ENCODE results near the gene KCNH1.
"Not testable (repeated sequence)": the region's sequence is repeated elsewhere in the genome, so short reads cannot be mapped to it uniquely, and the experiment has no call there.

The KCNH1 gene

DNA sequence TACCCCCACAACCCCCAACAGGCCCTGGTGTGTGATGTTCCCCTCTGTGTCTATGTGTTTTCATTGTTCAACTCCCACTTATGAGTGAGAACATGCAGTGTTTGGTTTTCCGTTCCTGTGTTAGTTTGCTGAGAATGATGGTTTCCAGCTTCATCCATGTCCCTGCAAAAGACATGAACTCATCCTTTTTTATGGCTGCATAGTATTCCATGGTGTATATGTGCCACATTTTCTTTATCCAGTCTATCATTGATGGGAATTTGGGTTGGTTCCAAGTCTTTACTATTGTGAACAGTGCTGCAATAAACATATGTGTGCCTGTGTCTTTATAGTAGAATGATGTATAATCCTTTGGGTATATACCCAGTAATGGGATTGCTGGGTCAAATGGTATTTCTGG, 122.8 kb downstream of the KCNH1 start:
- DNase-seq (ENCODE audit: low read depth), result not testable (repeated sequence)

GRCh38 chr1:211009944-211010343, 124.0 kb downstream of the KCNH1 start:
- no peak for DNase-seq (ENCODE audit: low read depth)

GRCh38 chr1:211007830-211008229, 126.1 kb downstream of the KCNH1 start:
- no peak for DNase-seq (ENCODE audit: low read depth)

- not testable (repeated sequence) for DNase-seq (ENCODE audit: low read depth)
Observed at GRCh38 chr1:210995931-210996330, 138.0 kb downstream of the KCNH1 start.

- DNase-seq (ENCODE audit: low read depth), result no peak
Observed at GRCh38 chr1:210992837-210993236, 141.1 kb downstream of the KCNH1 start.

DNA sequence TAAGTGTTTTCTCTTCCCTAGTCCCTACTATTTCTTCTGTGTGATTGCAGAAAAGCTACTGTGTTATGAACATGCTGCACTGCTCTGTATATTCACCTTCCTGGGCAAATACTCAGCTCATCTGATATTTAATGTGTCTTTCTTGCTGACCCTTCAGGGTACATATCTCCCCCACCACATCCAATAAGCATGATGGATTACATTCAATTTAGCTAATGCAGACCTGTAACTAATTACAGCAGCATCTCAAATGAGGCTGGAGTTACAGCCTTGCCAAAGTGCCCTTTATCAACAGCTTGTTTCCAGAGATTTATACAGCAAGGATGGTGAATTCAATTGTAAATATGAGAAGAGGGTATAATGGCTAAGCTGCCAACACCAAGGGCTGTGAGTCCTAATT, 144.0 kb downstream of the KCNH1 start:
- DNase-seq (ENCODE audit: low read depth), result no peak

DNA sequence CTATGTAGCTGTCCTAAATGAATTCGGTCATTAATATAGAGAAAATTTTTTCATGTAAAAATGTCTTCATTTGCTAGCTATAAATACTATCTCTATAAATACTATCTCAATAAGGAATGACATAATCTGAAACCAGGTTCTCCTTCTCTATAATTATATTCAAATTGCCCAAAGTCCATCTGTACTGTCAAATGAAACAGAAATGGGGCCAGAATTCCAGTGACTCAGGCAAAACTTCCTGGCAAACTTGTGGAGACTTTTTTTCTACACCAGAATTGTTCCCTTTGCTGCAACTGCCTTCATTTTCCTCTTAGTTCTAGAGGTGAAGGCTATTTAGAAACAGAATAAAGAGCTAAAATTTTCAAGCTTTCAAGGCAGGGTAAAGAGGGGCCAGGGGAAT, 152.5 kb downstream of the KCNH1 start:
- no peak for DNase-seq (ENCODE audit: low read depth)

- no peak for DNase-seq (ENCODE audit: low read depth)
Observed at GRCh38 chr1:210980082-210980481, 153.9 kb downstream of the KCNH1 start.

DNA sequence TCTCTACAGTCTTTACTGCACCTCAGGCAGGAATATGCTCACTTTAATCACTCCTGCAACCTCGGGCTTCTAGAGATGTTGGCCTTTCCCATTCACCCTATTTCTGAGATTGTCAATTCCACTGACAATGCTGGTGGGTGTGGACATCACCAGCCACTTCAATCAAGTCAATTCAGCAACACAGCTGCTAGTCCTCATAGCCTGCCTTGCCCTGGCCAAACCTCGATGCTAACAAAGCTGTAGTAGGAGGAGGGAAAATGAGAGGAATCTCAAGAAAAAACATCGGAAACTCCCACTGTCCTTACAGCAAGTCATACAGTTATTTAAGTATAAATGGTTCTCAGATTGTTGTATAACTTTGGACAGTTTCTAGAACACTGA, 155.0 kb downstream of the KCNH1 start:
- no peak for DNase-seq (ENCODE audit: low read depth)

DNA sequence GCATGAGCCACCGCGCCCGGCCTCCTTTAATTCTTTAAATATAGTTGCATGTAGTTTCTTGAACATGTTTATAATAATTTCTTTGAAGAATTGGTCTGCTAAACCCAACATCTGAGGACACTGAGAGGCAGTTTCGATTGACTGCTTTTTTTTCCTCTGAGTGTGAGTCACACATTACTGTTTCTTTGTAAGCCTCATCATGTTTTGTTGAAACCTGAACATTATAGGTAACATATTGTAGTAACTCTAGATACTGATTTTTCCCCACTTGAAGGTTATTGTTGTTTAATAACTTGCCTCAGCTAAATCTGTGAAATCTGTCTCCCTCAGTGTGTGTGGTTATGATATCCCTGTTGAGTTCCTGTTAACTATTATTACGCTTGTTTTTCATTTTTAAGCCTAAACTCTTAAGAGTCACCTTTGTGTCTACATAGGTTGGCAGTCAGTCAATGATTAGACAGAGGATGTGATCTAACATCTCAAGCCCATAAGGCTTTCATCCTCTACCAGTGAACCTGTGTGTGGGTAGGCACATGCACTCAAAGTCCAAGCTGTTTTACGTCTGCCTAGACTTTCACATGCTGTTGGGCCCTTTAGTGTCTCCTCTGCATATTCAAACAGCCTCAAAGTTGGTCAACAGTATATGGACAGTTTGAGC, 155.5 kb downstream of the KCNH1 start:
- no peak for DNase-seq (ENCODE audit: low read depth)

GRCh38 chr1:210951279-210951678, 182.7 kb downstream of the KCNH1 start:
- no peak for DNase-seq (ENCODE audit: low read depth)

- DNase-seq (ENCODE audit: low read depth), result peak; percentile 10
Observed at GRCh38 chr1:210949940-210950546, 183.9 kb downstream of the KCNH1 start.

GRCh38 chr1:210949489-210949888, 184.5 kb downstream of the KCNH1 start:
- no peak for DNase-seq (ENCODE audit: low read depth)

DNA sequence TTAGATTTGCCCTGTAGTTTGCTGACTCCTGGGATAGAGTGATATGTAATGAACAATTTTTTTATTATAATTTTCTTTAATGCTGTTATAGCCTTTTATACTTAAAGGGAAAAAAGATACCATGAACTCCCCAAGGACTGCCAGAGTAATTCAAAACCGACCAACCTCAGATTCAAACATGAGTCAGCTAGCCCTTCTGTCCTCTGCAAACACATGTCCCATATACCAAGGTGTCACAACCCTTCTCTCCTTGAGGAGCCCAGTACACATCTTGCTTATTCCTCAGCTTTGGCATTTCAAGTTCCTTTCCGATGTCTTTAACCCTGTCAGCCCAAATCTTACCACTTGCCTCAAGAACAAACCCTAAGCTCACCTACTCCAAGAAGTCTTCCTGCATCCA, 184.9 kb downstream of the KCNH1 start:
- no peak for DNase-seq (ENCODE audit: low read depth)

- DNase-seq (ENCODE audit: low read depth), result no peak
Observed at GRCh38 chr1:210944252-210944651, 189.7 kb downstream of the KCNH1 start.

DNA sequence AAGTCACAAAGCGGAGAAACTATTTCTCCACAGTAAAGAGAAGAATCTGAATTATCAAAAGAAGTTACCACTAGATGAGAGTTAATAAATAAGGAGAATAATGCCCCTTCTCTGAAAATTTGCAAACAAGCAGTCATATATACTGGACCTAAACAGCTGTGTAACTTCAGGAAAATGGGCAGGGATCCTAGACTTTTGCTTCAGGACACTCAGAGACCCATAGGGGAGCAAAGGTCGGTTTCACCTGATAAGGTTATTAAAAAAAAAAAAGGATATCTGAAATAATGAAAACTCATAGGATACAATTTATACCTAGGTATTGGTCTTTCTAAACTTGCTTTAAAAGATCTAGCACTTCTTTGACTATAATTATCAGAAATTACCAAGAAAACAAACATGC, 191.4 kb downstream of the KCNH1 start:
- DNase-seq (ENCODE audit: low read depth), result no peak

GRCh38 chr1:210940081-210940617, 193.8 kb downstream of the KCNH1 start:
- DNase-seq (ENCODE audit: low read depth), result no peak

GRCh38 chr1:210938416-210938925, 195.5 kb downstream of the KCNH1 start:
- DNase-seq (ENCODE audit: low read depth), result no peak

DNA sequence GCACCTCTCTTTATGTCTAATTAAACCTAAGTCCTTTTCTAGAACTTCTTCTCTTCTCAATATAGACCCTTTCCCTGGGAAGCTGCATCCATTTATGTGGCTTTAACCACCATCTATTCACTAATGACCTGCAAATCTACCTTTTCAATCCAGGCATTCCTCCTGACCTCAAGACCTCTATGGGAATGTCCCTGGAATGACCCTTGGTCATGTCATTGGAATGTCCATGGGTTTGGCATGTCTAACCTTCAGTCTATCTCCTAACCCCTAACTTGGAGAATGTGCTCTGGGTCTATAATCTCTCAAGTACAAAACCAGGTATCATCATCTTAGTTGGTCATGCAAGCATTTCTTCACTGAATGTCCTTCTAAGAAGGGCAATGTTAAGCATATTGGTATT, 196.1 kb downstream of the KCNH1 start:
- no peak for DNase-seq (ENCODE audit: low read depth)

- DNase-seq (ENCODE audit: low read depth), result no peak
Observed at GRCh38 chr1:210935905-210936304, 198.0 kb downstream of the KCNH1 start.

GRCh38 chr1:210932104-210932503, 201.8 kb downstream of the KCNH1 start:
- no peak for DNase-seq (ENCODE audit: low read depth)

DNA sequence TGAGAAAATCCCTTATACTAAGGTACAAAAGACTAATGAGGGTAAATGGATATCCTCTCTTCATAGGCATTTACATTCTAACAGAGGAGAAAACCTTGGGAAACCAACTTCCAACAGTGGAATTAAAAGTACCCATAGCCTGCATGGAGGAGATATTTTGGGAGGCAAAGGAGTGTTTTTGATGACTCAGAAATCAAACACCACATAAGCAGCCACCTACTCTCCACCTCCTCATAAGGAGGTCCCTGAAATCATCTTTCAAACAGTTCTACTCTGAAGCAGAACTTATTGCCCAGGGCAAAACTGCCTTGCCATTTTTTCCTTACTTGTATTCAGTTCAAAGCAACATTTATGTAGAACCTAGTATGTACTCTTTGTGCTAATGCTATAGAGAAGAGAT, 211.3 kb downstream of the KCNH1 start:
- no peak for DNase-seq (ENCODE audit: low read depth)
